DOHH2 (cell line): ENCODE results near the gene RNF150.

ENCODE experiments used
- H3F3A ChIP-seq: fragments of 200-600 bp; sonication (generic), shearing (Covaris generic); 2 replicates; pipeline ENCODE4 v1.6.0; 2016; ENCODE audit warnings: antibody characterized with exemption, mild to moderate bottlenecking; ENCODE audit not compliant: control insufficient read depth, insufficient read depth
- H3K27ac ChIP-seq: fragments of 200-600 bp; sonication (generic); 2 replicates; pipeline ENCODE4 v1.5.1; 2014; ENCODE audit warnings: low read depth, mild to moderate bottlenecking, low read length, moderate library complexity
- H3K27me3 ChIP-seq: fragments of 200-600 bp; sonication (generic); 2 replicates; pipeline ENCODE4 v1.6.1; 2014; ENCODE audit warnings: mild to moderate bottlenecking, low read length, mixed read lengths; ENCODE audit not compliant: control insufficient read depth
- H3K36me3 ChIP-seq: fragments of 200-600 bp; sonication (generic); 2 replicates; pipeline ENCODE4 v1.6.1; 2014; ENCODE audit warnings: mild to moderate bottlenecking, low read length, moderate library complexity, mixed read lengths; ENCODE audit not compliant: control insufficient read depth
- H3K4me1 ChIP-seq: fragments of 200-600 bp; sonication (generic); 2 replicates; pipeline ENCODE4 v1.6.1; 2014; ENCODE audit warnings: mild to moderate bottlenecking, low read length, mixed read lengths; ENCODE audit not compliant: control insufficient read depth
- H3K4me2 ChIP-seq: fragments of 200-600 bp; sonication (generic); 2 replicates; pipeline ENCODE4 v1.6.0; 2014; ENCODE audit warnings: mild to moderate bottlenecking, low read length, moderate library complexity
- H3K4me3 ChIP-seq: fragments of 200-600 bp; sonication (generic); 2 replicates; pipeline ENCODE4 v1.5.1; 2014; ENCODE audit warnings: mild to moderate bottlenecking, low read length, mixed read lengths
- H3K79me2 ChIP-seq: fragments of 200-600 bp; sonication (generic); 2 replicates; pipeline ENCODE4 v1.6.1; 2014; ENCODE audit warnings: mild to moderate bottlenecking, low read length, mixed read lengths; ENCODE audit not compliant: control insufficient read depth
- H3K9me2 ChIP-seq: fragments of 200-600 bp; sonication (generic); replicated peaks from 2 replicates; pipeline ENCODE4 v1.6.1; 2014; ENCODE audit warnings: mild to moderate bottlenecking, low read length, mixed read lengths; ENCODE audit not compliant: control insufficient read depth
- H3K9me3 ChIP-seq: fragments of 200-600 bp; sonication (generic); 2 replicates; pipeline ENCODE4 v1.6.1; 2014; ENCODE audit warnings: antibody characterized with exemption, low read length, mixed read lengths; ENCODE audit not compliant: control insufficient read depth, insufficient read depth
- H4K20me1 ChIP-seq: fragments of 200-600 bp; sonication (generic); 2 replicates; pipeline ENCODE4 v1.6.0; 2014; ENCODE audit warnings: low read depth, mild to moderate bottlenecking, antibody characterized with exemption, low read length, moderate library complexity; ENCODE audit not compliant: control insufficient read depth, insufficient read depth
- EZH2phosphoT487 ChIP-seq: fragments of 200-600 bp; sonication (generic); IDR thresholded peaks from 2 replicates; pipeline ENCODE4 v1.6.1; 2017; ENCODE audit warnings: borderline replicate concordance, mild to moderate bottlenecking, antibody characterized with exemption, low read length, moderate library complexity, mixed read lengths
- TF ChIP-seq, protein P1 (sequence below): fragments of 200-600 bp; sonication (generic); IDR thresholded peaks from one replicate; pipeline ENCODE4 v1.5.1; 2014; ENCODE audit warnings: antibody characterized with exemption, mild to moderate bottlenecking, low read depth, low read length; ENCODE audit not compliant: poor library complexity, severe bottlenecking

RNF150 gene

GRCh38 chr4:141159027-141159426, 25.8 kb upstream of the RNF150 start:
- Histone ChIP-seq H3K79me2 (no peaks in the 10 kb centered on the region), H4K20me1 (no peaks in the 10 kb centered on the region), H3F3A (no peaks in the 10 kb centered on the region), H3K9me2 (no peaks in the 10 kb centered on the region), H3K4me1 (no peaks in the 10 kb centered on the region), H3K4me3 (no peak overlapping the region), H3K9me3 (no peaks in the 10 kb centered on the region), H3K27ac (no peak overlapping the region), H3K36me3 (no peaks in the 10 kb centered on the region), H3K4me2 (no peak overlapping the region), H3K27me3 (no peaks in the 10 kb centered on the region)
- TF ChIP-seq EZH2phosphoT487, result no peak
- TF ChIP-seq, protein P1, sequence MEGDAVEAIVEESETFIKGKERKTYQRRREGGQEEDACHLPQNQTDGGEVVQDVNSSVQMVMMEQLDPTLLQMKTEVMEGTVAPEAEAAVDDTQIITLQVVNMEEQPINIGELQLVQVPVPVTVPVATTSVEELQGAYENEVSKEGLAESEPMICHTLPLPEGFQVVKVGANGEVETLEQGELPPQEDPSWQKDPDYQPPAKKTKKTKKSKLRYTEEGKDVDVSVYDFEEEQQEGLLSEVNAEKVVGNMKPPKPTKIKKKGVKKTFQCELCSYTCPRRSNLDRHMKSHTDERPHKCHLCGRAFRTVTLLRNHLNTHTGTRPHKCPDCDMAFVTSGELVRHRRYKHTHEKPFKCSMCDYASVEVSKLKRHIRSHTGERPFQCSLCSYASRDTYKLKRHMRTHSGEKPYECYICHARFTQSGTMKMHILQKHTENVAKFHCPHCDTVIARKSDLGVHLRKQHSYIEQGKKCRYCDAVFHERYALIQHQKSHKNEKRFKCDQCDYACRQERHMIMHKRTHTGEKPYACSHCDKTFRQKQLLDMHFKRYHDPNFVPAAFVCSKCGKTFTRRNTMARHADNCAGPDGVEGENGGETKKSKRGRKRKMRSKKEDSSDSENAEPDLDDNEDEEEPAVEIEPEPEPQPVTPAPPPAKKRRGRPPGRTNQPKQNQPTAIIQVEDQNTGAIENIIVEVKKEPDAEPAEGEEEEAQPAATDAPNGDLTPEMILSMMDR, result no peak

GRCh38 chr4:141158219-141158618, 24.9 kb upstream of the RNF150 start:
- Histone ChIP-seq H3K4me3 (no peak overlapping the region), H3K9me2 (no peaks in the 10 kb centered on the region), H3F3A (no peaks in the 10 kb centered on the region), H3K79me2 (no peaks in the 10 kb centered on the region), H3K27ac (no peak overlapping the region), H3K4me2 (no peak overlapping the region), H3K9me3 (no peaks in the 10 kb centered on the region), H3K4me1 (no peaks in the 10 kb centered on the region), H3K36me3 (no peaks in the 10 kb centered on the region), H3K27me3 (no peaks in the 10 kb centered on the region), H4K20me1 (no peaks in the 10 kb centered on the region)
- TF ChIP-seq, protein P1, result peak; percentile 46
- TF ChIP-seq EZH2phosphoT487, result no peak

DNA sequence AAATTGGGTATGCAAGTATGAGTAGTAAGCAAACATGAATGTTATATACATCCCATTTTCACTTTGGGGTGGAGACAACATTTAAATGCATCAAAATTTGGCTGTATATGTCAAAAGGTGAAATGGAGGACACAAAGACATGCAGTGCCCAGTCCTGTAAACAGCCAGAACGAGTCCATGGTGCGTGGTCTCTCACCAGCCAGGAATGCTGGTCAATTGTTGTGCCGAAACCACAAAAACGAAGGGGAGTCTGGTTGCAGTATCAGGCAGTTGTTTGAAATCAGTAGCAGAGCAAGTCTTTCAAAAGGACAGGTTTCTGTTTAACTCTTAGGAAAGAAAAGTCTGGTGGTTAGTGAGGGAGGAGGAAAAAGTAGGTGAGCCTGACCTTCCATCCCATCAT, 22.3 kb upstream of the RNF150 start:
- TF ChIP-seq, protein P1, result no peak
- TF ChIP-seq EZH2phosphoT487, result no peak
- no peaks in the 10 kb centered on the region for H3K36me3 ChIP-seq
- no peaks in the 10 kb centered on the region for H3K27me3 ChIP-seq
- H3K4me1 ChIP-seq, result no peaks in the 10 kb centered on the region
- no peaks in the 10 kb centered on the region for H3F3A ChIP-seq
- no peak overlapping the region for H3K4me2 ChIP-seq
- H3K27ac ChIP-seq, result no peak overlapping the region
- no peaks in the 10 kb centered on the region for H3K79me2 ChIP-seq
- no peak overlapping the region for H3K4me3 ChIP-seq
- no peaks in the 10 kb centered on the region for H4K20me1 ChIP-seq
- H3K9me2 ChIP-seq, result no peaks in the 10 kb centered on the region
- no peaks in the 10 kb centered on the region for H3K9me3 ChIP-seq

DNA sequence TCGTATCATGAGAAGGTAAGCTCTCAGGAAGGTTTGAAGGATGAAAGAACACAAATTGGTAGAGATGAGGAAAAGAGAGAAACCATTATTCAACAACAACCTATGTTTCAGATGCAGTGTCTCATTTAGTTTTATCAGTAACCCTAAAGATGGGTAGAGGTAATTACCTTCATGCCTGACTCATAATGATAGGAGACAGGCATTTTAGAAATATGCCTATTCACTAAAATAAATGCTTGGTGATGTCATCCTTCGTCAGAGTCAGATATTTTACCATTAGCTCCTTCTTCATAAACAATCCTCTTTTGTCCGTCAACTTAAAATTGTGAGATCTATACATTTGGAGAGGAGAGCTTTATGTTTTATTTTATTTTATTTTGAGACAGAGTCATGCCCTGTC, 21.5 kb upstream of the RNF150 start:
- no peaks in the 10 kb centered on the region for H3K9me3 ChIP-seq
- no peaks in the 10 kb centered on the region for H3K9me2 ChIP-seq
- H3K4me3 ChIP-seq, result no peak overlapping the region
- no peaks in the 10 kb centered on the region for H3K27me3 ChIP-seq
- H3F3A ChIP-seq, result no peaks in the 10 kb centered on the region
- no peak for TF ChIP-seq EZH2phosphoT487
- TF ChIP-seq, protein P1, result no peak
- H3K4me1 ChIP-seq, result no peaks in the 10 kb centered on the region
- H3K27ac ChIP-seq, result no peak overlapping the region
- no peaks in the 10 kb centered on the region for H3K36me3 ChIP-seq
- H3K4me2 ChIP-seq, result no peak overlapping the region
- no peaks in the 10 kb centered on the region for H3K79me2 ChIP-seq
- H4K20me1 ChIP-seq, result no peaks in the 10 kb centered on the region
